Measurements from ENCODE around the gene CTCFL.

- TF ChIP-seq CTCF (IDR thresholded peaks at IDR 0.05) (no peak), POLR2A (IDR thresholded peaks at IDR 0.05) (no peak)
Observed at GRCh38 chr20:57475388-57476083, 49.4 kb downstream of the CTCFL start.

All from lower leg skin (tissue), 3 donors.